GM19467 (cell line): ENCODE data around the gene RIPK4.

ENCODE experiments used
- ATAC-seq: cut with Tn5 transposase; IDR thresholded peaks from one replicate; pipeline ENCODE4 v1.9.1; 2021; ENCODE audit warnings: mild to moderate bottlenecking, moderate library complexity; ENCODE audit not compliant: unreplicated experiment

The RIPK4 gene

DNA sequence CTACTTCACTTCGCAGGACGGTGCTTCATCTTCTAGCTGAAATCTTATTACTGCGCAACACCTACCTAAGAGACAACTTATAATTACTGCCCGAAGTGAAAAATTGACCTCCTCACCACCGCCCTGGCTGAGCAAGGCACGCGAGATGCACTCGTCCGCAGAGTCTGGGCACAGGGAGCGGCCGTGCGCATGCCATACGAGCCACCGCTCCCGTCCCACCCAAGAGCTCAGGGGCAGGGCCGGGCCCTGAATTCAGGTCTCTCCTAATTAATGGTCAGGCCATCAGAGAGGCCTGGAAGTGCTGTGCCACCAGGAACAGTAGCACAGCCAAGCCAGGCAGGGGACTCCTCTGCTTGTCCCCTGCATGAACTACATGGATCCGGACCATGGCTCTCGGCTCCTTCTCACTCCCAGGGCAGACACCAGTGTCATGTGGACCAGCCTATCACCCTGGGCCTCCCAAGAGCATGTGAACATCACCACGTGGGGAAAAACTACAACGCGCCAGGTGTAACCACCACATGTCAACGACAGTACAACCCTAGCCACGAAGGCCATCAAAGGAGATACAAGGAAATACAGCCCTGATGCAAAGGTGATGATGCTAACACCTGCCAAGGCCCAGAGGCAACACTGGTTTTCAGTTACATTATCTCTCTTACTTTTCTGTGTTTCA is 11.5 kb downstream of the RIPK4 start:
- ATAC-seq, result no peak

DNA sequence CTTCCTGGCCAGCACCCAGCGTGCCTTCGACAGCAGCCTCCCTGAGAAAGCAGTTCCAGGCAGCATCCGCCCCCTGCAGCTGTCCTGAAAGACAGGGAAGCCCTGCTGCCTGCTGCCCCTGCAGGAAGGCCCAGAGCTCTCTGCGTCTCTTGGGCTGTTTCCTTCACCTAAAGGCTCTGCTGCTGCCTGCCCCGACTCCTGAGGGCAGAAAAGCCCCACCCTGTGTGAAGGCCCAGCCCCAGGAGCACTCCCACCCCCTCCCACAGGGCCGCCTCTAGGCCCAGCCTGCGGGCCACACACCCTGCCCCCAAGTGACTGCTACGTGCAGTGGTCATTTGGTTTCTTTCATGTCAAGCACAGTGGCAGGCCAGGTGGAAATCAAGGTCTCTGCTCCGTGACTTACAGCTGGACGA is 12.4 kb downstream of the RIPK4 start:
- no peak for ATAC-seq

DNA sequence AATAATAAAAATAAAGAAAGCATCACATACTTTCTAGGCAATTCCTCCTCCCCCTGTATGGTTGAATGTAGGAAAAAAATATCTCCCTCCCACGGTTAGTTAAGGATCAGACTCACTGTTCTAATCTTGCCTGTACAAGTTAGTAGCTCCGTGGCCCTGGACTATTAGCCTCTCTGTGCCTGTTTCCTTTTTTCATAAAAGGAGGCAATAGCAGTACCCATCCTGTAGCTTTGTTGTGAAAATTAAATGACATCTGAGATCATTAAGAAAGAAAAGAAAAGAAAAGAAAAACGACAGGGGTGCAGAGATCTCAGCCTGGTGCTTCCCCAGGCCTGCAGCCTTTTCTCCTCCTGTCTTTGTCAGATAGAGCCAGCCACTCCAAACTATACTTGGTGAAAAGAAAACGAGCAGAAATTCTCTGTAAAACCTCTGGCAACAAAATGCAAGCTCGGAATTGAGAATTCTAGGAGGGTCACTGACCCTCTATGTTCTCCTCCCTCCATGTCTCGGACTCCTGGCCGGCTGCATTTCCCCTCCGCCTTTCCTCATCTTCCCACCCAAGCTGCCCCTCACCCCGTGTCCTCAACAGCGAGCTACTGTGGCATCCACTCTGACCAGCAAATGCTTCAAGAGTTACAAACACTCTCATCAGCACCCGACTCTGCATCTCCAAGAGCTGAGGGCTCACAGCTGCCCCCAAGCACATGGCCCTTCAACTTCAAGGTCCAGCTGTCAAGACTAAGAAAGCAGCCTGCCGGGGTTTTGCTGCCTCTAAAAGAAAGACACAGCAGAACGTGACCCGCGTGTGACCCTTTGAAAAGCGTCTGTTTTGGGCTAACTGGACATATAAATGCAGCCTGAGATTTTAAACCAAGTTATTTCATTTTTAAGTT is 13.6 kb downstream of the RIPK4 start:
- no peak for ATAC-seq

DNA sequence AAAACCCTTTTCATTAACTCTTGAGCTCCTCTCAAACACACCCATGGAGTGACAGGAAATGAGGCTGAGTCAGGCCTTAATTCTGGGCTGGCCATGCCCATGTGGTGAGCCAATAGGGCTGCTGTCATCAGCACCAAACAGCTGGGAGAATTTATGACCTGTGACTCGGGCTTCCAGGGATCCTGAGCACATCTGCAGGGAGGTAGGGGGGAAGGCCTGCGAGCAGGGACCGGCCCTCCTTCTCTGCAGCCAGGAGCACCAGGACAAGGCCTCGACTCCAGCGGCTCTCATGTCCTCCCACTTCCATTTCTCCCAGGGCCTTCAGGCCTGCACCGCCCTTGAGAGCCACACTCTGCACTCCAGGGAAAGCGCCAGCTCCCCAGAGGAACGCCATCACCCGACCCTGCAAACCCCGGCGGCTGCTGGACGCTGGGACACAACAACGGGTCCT is 14.6 kb downstream of the RIPK4 start:
- no peak for ATAC-seq

DNA sequence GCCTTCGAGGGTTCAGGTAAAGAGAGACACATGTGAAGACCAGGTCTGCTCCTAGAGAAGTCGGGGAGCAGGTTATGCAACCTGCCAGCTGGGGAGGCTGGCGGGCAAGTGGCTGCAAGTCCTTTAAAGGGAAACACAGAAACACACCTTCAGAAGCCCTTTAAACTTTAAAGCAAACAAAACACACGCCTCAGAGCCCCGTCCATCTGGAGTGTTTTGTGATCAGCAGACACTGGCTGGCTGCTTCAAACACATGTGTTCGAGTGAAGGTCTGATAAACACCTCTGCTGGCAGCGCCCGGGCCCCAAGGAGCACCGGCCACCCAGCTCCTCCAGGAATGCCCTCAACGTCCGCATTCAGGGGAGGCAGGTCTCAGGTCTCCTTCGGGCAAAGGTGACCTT is 15.2 kb downstream of the RIPK4 start:
- no peak for ATAC-seq

DNA sequence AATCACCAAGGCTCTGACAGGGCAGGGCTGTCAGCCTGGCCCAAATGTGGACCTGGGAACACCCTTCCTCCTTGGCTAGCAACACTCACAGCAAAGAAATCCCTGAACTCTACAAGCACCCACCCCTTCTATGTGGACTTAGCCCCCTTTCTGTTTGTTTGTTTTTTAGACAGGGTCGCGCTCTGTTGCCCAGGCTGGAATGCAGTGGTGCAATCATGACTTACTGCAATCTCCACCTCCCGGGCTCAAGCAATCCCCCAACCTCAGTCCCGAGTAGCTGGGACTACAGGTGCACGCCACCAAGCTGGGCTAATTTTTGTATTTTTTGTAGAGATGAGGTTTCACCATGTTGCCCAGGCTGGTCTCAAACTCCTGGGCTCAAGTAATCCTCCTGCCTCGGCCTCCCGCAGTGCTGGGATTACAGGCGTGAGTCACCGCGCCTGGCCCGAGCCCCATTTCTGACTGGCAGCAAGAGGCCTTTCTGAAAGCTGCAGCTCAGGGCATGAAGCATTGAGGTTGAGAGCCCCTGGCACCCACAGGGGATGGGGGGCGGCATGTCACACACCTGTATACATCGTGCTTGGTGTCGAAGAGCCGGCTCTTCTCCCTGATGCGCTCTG is 16.2 kb downstream of the RIPK4 start:
- no peak for ATAC-seq

DNA sequence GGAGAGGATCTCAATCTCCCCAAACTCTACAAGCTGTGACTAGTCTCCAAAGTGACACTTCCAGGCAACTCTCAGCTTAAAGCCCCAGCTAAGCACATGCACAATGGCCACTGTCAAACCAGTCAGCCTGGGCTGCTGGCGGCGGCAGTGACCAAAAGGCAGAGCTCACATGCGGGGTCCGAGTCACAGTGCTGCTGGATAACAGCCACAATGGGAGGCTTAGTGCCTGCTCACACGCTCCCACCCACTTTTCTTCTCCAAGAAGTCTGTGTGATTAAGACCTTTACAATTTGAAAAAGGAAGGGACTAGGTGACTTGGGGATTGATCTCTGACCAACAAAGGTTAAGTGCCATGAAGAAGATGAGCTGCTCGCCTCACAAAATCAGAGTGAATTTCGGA is 16.8 kb downstream of the RIPK4 start:
- ATAC-seq, result no peak

DNA sequence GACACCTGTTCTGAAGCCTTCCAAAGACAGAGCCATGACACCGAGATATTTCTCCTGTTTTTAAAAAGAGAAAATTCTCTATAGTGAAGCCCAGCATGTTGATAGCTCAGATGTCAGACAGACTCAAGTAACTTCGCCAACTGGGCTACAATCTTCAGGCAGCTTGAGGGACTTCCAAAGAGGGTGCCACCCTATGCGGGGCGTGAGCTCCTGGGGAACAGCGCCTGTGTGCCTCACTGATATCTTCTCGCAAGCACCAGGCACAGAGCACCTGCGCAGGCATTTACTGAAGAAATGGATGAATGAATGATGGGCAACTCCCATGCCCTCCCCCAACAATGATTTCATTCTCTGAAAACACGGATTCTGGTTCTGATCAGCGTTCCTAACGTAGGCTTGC is 17.6 kb downstream of the RIPK4 start:
- no peak for ATAC-seq

DNA sequence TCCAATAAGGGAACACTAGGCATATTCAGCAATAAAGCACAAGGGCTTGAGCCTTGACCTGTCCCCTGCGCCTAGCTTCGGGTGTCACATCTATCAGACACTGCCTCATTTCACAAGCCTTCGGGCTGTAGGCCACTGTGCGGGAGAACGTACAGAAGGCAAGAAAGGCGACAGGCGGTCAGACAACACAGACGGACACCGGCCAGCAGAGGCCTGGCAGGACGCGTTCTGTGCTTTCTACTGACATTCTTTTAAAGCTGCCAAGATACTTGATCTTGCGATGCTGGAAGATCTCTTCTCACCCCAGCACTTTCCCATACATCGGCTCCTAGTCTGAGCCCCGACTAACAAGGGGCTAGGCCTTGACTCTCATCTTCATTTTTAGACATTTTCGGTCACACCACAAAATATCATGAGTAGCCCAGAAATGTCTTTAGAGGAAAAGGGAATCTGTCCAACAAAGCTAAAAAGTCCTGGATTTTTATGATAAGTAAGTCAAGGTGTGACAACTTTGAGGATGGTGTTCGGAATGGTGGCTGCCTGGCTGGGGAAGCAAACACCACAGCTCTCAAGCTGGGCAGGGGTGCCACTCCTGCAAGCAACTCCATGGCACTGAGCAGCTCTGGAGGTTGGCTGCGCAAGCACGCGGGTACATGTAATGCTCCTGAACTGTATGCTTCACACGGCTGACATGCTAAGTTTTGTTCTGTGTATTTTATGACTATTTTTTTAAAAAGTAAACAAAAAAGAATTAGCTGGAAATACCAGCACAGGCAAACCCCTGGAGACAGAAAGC is 18.7 kb downstream of the RIPK4 start:
- no peak for ATAC-seq

DNA sequence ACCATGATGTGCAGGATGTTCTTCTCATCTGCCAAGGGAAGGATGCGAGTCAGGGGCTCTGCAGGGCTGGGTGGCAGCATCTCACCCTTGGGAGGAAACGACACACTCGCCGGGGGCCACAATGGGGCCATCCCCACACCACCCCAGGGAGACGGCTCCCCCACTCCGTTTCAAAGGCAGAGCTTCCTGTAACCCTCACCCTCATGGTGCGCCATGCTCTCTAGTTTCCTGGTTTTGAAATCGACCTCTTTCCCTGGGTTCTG is 20.2 kb downstream of the RIPK4 start:
- no peak for ATAC-seq

DNA sequence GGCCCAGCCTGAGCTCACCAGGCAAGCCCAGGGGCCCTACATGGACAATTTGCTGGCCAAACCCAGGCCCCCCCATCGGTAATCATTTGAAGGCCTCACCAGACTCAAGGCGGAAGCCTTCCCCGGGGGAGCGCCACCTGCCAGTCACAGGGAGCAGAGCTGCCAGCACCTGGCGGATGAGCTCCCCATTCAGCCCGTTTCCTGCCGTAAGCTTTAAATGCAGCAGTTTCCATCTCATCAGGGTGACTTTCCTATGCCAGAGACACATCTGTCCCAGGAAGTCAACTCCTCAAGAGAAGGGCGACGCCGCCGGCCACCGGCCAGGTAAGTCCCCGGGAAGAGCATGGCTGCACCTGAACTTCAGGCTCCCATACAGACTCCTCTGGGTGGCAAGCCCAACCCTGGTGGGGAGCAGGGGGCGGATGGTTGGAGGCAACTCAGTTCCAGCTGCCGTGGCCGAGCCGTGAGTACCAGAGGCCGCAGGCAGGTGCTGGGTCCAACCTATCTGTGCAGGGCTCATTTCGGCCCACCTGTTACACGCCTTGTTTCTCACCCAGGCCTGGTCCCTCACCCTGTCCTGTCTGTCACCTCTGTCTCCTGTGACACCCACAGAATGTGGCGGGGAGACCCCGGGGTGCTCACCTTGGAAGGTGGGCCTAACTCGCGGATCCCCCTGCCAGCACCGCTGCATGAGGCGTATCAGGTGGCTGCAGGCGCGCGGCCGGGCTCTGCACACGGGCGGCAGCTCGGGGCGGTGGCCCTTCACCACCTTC is 20.7 kb downstream of the RIPK4 start:
- no peak for ATAC-seq

DNA sequence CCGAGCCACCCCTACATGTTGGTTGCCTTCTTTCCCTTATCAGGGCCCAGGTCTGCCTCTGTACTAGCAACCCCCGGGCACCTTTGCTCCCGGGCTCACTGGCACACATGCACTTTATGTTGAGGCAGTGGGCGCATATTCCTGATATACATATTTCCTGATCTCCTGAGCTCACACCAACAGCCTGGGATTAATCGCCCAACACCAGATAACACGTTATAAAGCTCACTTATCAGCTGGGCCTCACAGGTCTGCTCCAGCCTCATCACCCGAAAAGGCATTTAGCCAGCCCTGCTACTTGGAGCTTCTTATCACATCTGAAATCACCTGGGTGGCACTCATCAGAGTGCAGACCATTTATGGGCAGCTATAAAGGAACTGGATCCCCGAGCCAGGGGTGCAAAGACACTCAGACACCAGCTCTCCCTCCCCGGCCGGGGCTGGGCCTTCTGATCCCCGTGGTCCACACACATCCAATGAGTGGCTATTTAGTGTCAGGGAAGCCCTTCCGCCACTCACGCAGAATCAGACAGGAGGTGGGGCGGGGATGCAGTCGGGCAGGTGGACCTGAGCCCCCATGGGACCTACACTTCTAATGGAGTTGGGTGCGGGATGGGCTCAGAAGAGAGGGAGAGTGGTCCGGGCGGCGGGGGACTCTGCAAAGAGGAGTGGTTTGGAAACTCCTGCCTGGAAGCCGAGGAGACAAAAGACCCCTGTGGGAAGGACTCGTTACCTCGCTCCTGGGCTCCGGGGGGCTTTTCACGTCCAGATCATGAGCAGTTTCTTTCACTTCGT is 21.6 kb downstream of the RIPK4 start:
- ATAC-seq, result no peak

DNA sequence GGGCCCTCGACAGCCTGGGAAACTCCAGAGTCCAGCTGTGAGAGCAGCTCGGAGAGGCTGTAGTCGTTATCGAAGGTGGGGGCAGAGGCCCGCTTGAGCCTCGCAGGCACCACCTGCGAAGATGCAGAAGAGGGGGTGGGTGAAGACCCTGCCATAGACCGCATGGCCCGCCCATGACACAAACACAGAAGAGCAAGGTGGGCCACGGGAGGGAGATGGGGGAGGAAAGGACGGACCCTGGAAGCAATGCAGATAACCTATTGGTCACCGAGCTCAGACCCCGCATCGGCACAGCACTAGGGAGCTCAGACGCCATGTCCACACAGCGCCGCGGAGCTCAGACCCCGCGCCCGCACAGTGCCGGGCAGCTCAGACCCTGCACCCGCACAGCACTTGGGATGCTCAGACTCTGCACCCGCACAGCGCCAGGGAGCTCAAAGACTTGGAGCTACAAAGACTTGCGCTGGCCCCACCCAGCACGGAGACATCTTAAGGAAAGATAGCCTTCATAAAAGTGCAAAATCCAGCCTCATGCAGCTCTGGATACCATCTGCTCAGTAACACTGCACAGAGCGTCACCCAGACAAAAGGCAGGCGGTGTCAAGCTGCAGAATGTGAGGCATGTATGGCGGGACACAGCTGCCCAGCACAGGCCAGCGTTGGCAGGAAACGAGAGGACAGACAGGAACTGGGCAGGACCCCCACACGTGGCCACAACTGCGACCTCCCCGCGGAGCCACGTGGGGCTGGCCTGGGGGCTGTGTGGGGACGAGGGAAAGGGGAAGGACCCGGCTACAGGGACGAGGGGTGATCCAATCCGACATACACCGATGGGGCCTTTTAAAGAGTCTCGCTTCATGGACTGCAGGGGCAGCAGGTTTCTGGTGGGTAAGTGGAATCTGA is 22.6 kb downstream of the RIPK4 start:
- ATAC-seq, result no peak

DNA sequence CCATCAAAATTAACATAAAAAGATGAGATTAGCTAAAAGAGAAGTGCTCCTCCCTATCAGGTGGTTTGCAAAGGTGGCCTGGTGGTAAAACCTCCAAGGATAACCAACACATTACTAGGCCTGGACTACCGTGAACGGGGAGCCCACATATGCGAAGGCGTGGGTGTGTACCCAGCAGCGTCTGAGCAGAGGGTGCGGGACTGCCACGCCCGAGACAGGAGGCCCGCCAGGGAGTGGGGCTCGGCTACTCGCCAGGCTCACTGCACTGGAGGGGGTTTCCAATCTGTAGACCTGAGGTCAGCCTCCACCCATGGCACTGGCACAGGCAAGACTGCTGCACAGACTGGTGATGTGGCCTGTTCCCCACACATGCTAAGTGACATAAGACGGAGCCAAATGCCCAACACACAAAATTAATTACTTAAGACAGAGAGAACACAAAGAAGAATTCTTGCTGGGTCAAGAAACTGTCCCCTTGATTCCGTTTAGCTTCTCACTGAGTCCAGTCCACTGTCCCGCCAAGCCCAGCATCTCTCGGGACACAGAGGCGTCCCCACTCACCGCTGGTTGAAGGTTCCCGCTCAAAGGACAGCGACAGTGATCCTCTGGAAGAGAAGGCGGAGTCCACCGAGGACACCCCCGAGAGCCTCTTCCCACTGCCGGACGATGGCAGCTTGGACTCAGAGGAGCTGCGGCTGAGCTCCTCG is 23.4 kb downstream of the RIPK4 start:
- ATAC-seq, result no peak

DNA sequence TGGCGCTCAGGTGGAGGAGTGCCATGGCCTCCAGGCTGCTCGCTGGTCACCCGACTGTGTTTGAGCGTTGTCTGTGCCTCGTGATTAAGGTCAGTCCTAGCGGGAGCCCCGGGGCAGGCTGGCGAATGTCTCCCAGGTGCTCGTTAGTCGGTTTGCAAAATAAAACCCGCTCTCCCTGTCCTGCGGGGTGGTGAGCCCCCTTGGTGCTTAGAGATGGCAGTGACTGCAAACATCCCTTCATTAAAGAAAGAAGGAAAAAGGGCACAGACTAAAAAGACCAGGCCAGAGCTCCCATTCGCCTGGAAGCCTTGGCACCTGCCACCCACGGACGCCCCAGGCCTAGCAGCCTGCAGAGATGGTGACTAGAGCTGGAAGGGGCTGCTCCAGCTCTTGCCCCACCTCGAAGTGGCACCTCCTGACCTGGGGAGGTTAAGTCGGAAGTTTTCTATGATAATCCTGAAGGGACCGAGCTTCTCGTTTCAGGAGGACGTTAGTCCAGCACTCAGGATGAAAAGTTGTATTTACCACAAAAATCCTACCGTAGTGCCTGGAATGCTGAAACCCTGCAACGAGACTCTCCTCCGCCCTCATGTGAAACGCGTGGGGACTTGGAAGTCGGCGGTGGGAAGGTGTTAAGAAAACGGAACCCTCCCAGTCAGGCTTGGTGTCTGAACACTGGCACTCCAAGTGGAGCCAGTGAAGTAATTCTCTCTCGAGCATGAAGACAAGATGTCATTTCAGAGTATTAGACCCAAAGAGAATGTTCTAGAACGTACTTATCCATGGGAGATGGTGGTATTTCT is 24.6 kb downstream of the RIPK4 start:
- no peak for ATAC-seq

DNA sequence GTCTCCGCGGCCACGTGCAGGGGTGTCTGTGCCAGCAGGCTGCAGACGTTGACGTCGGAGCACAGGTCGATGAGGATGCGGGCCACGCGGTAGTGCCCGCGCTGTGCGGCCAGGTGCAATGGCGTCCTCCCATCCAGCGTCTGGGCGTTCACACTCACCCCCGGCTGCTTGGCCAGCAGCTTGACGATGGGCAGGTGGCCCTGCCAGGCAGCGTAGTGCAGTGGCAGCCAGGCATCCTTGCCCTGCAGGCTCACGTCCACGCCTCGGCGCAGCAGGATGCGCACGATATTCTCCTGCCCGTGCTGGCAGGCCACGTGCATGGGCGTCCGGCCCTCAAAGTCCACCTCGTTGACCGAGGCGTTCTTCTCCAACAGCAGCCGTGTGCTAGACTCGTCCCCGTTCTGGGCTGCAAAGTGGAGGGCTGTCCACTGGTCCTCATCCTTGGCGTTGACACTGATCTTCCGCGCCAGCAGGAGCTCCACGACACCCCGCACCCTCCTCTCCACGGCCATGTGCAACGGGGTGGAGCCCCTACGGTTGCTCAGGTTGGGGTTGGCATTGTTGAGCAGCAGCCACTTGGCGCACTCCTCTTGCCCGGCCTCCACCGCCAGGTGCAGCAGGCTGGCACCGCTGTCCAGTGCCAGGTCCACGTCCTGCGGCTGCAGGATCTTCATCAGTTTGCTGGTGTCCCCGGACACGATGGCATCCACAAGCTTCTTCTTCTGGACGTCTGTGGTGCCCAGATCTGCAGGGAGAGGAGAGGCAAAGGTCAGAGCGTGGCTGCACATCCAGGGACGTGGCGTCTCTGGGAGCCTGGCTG is 25.4 kb downstream of the RIPK4 start:
- no peak for ATAC-seq
